Activated CD8-positive, alpha-beta memory T cell treated with anti-CD3 and anti-CD28 coated beads for 4 hours (primary cell): ENCODE results near the gene ZNF324.
A peak's percentile ranks its signal among the peaks of the same experiment; 100 is the strongest.
"Not testable (repeated sequence)": the region's sequence is repeated elsewhere in the genome, so short reads cannot be mapped to it uniquely, and the experiment has no call there.

ENCODE experiments used
- DNase-seq, 2 donors: peaks; one replicate each; pipeline ENCODE4 v3.0.0-alpha.2; 2020; ENCODE audit warnings: low read depth in 2 of 2

The ZNF324 gene

DNA sequence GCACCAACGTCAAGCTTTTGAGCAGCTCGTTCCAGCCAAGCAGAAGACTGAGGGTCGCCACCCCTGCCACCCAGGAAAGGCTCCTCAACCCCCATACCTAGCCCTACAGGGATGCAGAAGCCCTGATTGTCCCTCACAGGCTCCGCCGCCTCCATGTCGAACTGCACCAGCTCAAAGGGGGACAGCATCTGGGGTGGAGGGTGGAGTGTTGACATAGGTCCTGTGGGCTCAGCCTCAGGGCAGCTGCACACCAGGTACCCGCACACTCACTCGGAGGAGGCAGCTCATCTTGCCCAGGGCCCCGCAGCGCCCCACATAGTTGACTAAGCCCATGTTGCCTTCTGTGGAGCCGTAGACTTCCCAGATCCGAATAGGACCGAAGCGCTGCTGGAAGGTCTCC is 33.4 kb downstream of the ZNF324 start:
- no peak for DNase-seq

DNA sequence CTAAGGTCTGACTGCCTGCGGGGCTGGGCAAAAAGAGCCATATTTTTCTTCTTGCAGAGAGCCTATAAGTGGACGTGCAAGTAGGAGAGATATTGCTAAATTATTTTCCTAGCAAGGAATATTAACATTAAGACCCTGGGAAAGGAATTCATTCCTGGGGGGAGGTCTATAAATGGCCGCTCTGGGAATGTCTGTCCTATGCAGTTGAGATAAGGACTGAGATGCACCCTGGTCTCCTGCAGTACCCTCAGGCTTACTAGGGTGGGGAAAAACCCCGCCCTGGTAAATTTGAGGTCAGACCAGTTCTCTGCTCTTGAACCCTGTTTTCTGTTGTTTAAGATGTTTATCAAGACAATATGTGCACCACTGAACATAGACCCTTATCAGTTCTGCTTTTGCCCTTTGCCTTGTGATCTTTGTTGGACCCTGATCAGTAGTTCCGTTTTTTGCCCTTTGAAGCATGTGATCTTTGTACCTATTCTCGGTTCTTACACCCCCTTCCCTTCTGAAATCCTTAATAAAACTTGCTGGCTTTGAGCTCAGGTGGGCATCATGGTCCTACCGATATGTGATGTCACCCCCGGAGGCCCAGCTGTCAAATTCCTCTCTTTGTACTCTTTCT is 40.8 kb downstream of the ZNF324 start:
- not testable (repeated sequence) for DNase-seq

DNA sequence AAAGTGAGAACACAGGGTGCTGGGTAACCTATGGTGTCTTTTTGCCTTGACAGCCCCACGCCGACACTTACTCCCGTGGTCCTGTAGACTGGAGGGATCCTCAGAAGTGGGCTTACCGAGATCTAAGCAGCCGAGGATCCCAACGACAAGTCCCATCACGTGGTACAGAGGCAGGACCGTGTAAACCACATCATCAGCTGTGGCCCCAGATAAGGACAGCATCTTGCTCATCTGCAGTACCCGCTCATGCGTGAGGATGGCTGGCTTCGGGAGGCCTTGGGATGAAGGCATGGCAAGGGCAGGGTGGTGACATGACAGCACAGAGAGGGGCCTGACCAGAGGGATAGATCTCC is 42.8 kb downstream of the ZNF324 start:
- no peak for DNase-seq

DNA sequence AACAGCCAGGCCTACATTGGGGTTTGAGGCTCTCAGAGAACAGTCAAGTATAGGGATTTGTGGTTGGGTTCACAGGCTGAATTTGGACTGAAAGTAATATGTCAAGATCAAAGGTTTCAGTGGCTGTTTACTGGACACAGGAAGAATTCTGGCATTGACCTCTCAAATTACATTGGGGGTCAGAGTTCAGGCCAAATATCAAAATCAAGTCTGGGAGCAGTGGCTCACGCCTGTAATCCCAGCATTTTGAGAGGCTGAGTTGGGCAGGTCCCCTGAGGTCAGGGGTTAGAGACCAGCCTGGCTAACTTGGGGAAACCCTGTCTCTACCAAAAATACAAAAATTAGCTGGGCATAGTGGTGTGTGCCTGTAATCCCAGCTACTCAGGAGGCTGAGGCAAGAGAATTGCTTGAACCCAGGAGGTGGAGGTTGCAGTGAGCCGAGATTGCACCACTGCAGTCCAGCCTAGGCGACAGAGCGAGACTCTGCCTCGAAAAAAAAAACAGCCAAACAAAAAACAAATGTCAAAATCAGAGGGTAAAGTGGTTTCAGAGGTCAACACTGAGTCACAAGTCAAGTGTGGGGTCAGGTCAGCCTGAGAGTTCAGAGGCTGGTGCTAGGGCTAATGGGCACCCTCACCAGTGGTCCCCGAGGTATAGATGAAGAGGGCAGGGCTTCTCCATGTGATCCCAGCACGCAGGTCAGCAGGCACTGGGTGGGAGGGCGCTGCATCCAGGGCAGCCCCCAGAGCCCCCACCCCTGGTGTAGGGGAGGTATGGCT is 43.4 kb downstream of the ZNF324 start:
- no peak for DNase-seq

DNA sequence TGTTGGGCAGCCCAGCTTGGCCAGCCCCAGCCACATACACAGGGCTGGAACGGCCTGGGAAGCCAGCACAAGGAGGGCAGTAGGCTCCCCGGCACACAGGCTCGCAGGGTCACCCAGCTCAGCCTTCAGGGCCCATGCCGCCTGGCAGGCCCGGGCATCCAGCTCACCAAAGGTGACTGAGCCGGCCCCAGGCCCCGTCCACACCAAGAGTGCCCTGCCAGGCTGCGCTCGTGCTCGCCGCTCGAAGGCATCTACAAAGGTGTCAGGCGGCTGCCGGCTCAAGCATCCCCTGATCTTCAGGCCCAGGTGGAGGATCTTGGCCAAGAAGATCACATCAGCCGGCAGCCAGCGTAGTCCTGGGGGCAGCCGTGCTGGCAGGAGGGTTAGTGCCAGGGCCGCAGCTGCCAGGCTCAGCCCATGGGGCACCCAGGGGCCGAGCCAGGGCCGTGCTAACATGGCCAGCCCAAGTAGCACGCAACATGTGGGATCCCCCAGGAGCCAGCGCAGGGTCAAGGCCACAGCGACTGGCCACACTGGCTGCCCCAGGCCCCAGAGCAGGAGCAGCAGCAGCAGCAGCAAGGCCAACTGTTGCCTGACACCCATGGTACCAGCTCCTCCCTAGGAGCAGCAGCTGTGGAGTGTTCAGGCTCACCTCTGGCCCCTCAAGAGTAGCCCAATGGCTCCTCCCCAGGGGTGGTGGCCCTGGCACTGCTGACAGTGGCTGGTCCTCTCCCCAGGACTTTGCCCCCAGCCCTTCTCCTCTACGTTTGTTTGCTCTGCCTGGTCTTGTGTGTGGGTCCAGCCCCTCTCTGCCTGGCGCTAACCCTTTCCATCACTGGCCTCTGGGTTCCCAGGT is 44.7 kb downstream of the ZNF324 start, which contains the start of gene SLC27A5:
TSS of gene SLC27A5 (minus strand) at position 640 of the 856 bp plus-strand sequence. CDS start at position 603, 37 bp downstream.
- no peak for DNase-seq

DNA sequence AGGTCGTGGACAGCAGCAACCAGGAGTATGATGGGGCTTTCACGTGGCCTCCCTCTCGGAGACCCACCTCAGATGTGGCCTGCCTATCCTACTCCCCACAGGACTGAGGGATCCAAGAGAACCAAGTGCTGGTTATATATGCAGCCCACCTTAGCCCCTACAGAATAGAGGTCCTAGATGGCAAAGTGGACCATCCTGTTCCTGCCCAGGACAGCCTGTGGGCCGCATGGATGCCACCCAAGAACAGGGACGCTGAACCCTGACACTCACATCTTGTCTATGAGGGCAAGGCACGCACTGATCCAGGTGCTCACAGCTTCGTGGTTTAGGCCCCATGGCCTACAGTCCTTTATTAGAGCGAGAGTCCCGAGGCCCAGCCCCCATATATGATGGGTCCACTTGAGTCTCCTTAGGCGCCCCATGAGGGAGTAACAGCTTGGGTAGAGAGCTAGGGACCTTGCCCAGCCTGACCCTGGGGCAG is 46.4 kb downstream of the ZNF324 start:
- DNase-seq: no peak

DNA sequence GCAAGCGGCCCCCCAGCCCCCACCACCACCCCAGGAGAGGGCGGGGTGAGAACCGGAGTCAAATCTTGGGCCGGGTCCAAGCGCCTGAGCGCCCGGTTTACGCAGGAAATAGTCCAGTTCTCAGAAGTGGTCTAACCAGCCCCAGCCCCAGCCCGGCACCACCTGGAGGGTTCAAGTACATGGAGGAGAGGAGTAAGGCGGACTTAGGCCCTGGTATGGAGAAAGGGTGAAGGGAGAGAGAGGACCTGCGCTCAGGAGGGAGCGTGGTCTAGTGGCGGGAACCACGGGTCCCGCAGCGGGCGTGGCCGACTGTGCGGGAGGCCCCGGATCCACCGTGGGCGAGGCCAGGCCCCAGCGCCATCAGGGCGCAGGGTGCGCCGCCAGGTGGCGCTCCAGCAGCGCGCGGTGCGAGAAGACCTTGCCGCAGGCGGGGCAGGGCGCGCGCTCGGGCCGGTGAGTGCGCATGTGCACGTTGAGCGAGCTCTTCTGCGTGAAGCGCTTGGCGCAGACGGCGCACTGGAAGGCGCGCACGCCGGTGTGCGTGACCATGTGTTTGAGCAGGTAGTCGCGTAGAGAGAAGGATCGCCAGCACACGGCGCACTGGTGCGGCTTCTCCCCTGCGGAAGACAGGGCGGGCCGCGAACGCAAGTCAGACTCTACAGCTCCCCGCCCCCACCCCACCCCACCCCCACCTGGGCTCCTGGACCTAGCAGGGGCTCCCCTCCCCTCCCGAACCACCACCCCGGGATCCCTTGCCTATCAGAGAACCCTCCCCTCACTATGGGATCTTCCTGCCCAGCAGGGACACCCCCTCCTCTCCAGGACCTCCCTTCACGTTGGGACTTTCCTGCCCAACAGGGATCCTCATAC is 47.0 kb downstream of the ZNF324 start:
- DNase-seq: peak; percentile 82 to 85

DNA sequence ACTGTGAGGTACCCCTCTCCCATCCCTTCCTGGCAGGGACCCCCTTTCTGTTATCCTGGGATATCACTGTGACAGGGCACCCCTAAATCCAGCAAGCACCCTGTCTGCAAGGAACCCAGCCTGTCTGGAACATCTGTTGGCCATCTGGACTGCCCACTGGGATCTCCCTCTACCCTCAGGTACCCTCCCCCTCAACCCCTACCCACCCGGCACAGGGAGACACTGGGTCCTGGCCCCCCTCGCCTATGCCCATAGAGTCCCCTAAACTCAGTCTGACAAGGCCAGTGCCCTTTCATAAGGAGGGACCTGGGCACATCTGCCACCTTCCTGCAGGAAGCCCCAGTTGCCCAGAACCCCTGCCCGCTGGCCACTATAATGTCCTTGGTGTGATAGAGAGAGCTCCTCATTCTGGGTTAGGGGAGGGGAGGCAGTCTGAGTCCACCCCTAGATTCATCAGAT is 47.7 kb downstream of the ZNF324 start:
- DNase-seq: no peak

DNA sequence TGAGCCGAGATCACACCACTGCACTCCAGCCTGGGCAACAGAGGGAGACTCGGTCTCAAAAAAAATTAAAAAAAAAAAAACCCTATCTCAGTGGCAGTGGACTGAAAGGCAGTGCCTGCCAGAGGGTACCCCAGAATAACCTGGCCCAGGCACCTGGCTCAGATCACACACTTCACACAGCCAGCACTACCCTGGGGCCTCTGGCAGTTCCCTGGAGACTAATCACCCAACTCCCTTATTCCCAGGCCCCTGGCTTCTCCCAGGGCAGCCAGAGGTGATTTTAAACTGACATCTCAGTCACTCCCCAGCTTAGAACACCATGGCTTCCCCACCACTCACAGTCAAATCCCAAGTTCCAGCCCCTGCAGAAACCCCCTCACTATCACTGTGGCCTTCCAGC is 48.4 kb downstream of the ZNF324 start:
- no peak for DNase-seq

DNA sequence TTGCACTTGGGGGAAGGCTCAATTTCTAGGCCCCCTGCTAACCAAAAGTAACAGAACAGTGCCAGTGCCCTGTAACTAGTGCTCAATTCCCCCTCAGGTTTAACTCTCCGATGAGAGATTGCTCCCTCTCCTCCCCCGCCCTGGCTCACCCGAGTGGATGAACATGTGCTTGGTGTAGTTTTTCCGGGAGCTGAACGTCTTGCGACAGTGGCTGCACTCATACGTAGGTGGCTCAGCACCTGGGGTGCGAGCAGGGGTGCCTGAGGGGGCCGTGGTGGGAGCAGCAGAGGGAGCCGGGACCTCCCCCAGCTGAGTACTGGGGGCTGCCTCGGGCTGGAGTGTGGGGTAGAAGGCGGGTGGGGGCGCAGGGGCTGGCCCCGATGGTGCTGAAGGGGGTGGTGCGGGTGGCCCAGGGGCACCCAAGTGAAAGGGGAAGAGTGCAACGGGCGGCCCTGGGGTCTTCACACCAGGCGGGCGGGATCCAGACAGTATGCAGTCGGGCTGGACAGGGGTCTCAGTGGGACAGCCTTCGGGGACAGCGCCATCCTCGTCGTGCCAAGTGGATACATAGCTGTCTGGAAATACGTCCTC is 49.5 kb downstream of the ZNF324 start:
- no peak for DNase-seq

DNA sequence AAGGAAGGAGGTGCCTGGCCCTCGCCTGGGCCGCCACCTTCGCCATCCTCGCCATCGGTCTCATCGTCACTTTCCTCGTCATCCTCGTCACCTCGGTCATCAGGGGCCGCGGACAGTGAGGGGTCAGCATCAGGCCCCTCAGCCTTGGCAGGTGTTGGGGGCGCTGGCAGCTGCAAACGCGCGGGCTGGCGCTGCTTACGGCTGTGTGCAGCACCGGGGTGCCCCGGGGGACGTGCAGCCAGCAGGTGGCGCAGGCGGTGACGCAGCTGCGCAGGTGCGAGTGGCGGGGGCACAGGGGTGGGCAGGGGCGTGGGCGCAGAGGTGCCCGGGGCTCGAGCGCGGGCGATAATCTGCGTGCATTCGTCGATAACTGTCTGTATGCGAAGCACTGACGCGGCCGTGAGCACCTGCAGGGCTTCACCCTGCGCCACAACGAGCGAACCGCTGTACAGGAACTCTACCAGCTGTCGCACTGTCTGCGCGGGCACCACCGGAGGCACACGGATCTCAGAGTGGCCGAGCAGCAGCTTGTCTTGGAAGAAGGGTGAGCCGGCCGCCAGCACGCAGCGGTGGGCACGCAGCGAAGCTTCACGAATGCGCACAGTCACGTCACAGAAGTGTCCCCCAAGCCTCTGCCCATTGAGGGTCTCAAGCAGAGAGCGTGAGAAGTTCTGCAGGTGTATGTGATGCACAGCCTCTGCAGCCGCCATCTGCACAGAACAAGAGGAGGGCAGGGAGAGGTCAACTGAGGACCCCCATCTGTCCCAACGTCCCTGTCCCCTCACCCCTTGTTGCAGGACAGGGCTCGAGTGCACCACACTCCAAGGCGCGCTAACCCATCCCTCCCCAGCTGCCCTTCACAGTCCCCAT is 50.3 kb downstream of the ZNF324 start:
- DNase-seq: no peak

DNA sequence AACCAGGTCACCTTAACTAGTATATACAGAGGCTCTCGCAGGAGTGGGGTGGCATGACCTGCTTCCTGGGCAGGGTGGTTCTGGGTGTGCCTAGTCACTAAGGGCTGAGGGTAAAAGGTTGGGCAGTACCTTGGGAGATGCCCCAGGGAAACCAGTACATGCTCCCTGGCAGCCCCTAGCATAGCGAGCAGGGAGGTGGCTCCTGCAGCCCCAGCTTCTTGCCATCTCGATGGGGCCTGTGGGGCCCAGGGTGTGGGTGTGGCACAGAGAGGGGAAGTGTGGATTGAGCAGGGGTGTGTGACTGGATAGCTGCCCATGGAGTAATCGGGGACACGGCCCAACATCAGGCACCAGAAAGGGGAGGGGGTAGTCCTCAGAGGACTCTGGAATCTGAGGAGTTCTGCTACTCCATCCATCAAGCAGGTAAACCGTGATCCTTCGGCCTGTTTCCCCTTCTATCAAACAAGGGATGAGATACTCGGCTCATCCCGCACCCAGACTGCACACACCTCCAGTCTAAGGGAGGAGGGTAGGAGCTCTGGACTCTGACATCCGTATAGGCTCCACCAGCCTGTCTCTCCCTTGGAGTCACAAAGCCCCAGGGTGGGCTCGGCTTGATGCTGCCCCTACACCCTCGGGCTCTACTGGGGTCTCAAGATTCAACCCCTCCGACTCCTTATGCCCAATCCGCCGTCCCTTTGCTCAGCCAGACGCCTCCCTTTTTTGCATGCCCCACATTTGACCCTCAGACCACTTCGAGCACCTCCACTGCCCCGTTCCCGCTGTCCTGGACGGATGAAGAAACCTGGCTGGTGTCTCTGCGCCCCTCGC is 51.6 kb downstream of the ZNF324 start:
- DNase-seq: no peak

DNA sequence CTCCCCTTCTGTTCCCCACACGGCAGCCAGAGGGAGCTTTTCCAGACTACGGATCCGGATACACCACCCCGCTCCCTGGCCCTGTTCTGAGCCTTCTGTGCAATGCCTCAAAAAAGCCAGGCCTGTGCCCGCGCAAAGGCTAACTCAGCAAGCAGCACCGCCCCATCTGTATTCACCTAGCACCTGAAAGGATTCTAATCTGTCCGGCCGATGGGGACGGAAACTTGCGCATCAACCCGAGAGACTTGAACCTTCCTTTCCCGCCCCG is 52.1 kb downstream of the ZNF324 start:
- no peak for DNase-seq

DNA sequence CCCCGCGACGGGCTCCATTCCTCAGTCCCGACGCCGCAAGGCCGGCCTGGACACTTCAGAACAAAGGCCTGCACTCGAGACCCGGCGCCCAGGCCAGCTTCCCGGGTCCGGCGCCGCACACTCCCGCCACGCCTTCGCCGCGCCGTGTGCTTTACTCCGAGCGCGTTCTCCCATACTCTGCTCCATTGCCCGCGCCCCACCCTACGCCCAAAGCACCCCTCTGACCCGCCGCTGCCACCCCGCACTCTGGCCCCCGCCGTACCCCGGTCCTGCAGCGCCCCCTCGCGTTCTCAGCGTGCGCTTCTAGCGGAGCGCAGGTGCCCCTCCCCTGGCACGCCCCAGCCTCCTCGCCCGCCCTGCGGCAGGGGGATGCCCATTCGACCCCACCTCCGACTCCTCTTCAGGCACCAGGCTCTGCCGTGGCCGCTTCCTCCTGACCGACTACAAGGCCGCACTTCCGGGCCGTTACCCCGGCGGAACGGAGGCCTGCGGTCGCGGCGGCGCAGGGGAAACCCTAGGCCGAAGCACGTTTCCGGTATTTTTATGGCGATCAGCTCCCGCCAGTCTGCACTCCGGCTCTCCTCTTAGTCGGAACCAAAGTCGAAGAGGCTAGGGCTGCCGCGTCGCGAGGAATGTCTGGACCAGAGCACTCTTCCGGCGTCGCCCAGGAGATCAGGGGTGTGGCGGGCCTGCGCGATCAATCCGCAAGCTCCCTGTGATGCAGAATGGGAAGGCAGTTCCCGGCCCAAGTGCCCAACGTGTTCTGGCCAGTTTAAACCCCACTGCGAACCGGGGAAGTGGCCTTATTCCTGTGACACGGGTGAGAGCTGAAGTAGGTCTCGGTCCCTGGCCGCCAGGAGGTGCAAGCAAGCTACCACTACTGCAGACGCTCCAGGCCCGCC is 52.7 kb downstream of the ZNF324 start, which contains the start of gene ZBTB45:
TSS of gene ZBTB45 (minus strand) at position 456 of the 902 bp plus-strand sequence. CDS start 2,137 bp downstream, outside the sequence.
- DNase-seq: peak; percentile 70 to 74

DNA sequence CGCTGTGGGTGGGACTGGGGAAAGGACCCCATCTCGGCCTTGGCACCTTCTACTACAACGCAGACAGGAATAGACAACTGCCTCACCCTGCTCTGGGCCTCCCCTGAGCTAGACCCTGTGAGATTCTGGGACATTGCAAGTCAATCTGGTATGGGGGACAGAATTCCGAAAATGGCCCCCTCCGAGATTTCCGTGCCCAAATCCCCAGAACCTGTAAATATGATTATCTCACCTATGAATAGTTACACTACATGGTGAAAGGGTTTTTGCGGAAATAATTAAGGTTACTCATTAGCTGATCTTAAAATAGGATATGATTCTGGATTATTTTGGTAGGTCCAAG is 53.3 kb downstream of the ZNF324 start:
- DNase-seq: no peak

DNA sequence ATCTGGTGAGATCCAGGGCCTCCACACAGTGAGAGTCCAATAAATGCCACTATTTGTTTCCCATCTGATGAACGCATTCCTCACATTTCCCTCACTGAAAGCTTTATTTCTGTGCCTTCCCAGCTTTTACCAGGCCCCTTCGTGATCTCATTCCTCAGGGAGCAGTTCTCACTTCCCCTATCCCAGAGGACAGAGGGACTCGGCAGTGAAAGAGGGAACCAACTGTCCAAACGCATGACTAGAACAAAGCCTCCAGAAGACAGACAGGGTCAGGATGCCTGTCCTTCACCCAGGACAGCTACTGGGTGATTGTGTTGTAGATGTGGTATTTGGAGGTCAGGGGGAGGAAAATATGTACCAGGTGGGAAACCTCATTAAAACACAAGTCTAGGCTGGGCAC is 54.8 kb downstream of the ZNF324 start:
- DNase-seq: no peak

DNA sequence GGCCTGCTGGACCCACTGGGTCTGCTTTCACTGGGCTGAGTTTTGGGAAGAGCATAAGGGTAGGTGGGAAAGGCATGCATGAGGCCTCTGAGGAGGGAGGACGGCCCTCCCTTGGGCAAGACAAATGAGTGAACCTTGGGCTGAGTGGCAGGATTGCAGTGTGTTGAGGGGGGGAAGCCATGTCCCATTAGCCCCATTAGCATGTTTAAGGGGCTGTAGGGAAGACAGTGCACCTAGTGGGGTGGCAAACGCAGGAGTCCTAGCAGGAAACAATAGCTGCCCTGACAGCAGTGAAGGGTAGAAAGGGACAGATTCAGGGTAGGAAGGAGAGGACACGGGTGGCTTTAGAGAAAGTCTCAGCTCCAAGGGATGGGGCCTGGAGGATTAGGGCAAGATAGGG is 55.8 kb downstream of the ZNF324 start:
- no peak for DNase-seq
